HG03095 (cell line): Measurements from ENCODE around the gene TGM3.
A peak's percentile ranks its signal among the peaks of the same experiment; 100 is the strongest.

Experiments
- ATAC-seq: cut with Tn5 transposase; IDR thresholded peaks from one replicate; pipeline ENCODE4 v1.9.1; 2021; ENCODE audit warnings: moderate library complexity; ENCODE audit not compliant: unreplicated experiment

Gene TGM3

GRCh38 chr20:2283706-2284423 lies 11.9 kb upstream of the TGM3 start:
- no peak for ATAC-seq

GRCh38 chr20:2285193-2285592 lies 10.6 kb upstream of the TGM3 start:
- no peak for ATAC-seq

GRCh38 chr20:2285613-2286012 lies 10.2 kb upstream of the TGM3 start:
- ATAC-seq, result no peak

- no peak for ATAC-seq
These were observed 8.3 kb upstream of the TGM3 start for GRCh38 chr20:2287504-2287903.

GRCh38 chr20:2289475-2289874 lies 6.3 kb upstream of the TGM3 start:
- ATAC-seq, result no peak

GRCh38 chr20:2290486-2290885 lies 5.3 kb upstream of the TGM3 start:
- ATAC-seq, result no peak

GRCh38 chr20:2292416-2293110 lies 3.2 kb upstream of the TGM3 start:
- ATAC-seq, result no peak

GRCh38 chr20:2293486-2293885 lies 2.3 kb upstream of the TGM3 start:
- ATAC-seq, result no peak

GRCh38 chr20:2293971-2294370 lies 1.8 kb upstream of the TGM3 start:
- ATAC-seq, result no peak

GRCh38 chr20:2295286-2295685 lies 515 bp upstream of the TGM3 start:
- no peak for ATAC-seq

GRCh38 chr20:2296524-2297356 lies 939 bp downstream of the TGM3 start:
- no peak for ATAC-seq

- ATAC-seq, result no peak
These were observed 1.5 kb downstream of the TGM3 start for GRCh38 chr20:2297357-2297728.

- ATAC-seq, result no peak
These were observed 2.3 kb downstream of the TGM3 start for GRCh38 chr20:2298116-2298515.

- ATAC-seq, result no peak
These were observed 2.9 kb downstream of the TGM3 start for GRCh38 chr20:2298701-2299100.

GRCh38 chr20:2299301-2299700 lies 3.5 kb downstream of the TGM3 start:
- ATAC-seq, result no peak

GRCh38 chr20:2300002-2300401 lies 4.2 kb downstream of the TGM3 start:
- no peak for ATAC-seq

- no peak for ATAC-seq
These were observed 4.6 kb downstream of the TGM3 start for GRCh38 chr20:2300420-2300819.

GRCh38 chr20:2301164-2301622 lies 5.4 kb downstream of the TGM3 start:
- peak; percentile 53 for ATAC-seq

GRCh38 chr20:2302384-2303060 lies 6.7 kb downstream of the TGM3 start:
- ATAC-seq, result no peak

- ATAC-seq, result no peak
These were observed 7.9 kb downstream of the TGM3 start for GRCh38 chr20:2303673-2304072.

- ATAC-seq, result no peak
These were observed 8.4 kb downstream of the TGM3 start for GRCh38 chr20:2304180-2304579.
